OCI-M1 (cell line): ENCODE measurements around the gene PIGS.
"Not testable (repeated sequence)": the region's sequence is repeated elsewhere in the genome, so short reads cannot be mapped to it uniquely, and the experiment has no call there.

Experiments used
- DNase-seq: peaks from one replicate; lab custom pipeline; 2025; lab: John Stamatoyannopoulos, UW

PIGS gene

GRCh38 chr17:28529013-28529400, 42.3 kb downstream of the PIGS start:
- DNase-seq: no peak

GRCh38 chr17:28528327-28529012, 42.9 kb downstream of the PIGS start:
- peak; percentile 37 for DNase-seq

- no peak for DNase-seq
Observed at GRCh38 chr17:28527859-28528258, 43.5 kb downstream of the PIGS start.

GRCh38 chr17:28527181-28527681, 44.1 kb downstream of the PIGS start:
- DNase-seq: peak; percentile 99

- no peak for DNase-seq
Observed at GRCh38 chr17:28526381-28526780, 44.9 kb downstream of the PIGS start.

GRCh38 chr17:28524476-28525424, 46.6 kb downstream of the PIGS start:
- DNase-seq: peak; percentile 32

- no peak for DNase-seq
Observed at GRCh38 chr17:28523876-28524275, 47.4 kb downstream of the PIGS start.

GRCh38 chr17:28523186-28523585, 48.1 kb downstream of the PIGS start:
- DNase-seq: no peak

- not testable (repeated sequence) for DNase-seq
Observed at GRCh38 chr17:28522281-28522680, 49.0 kb downstream of the PIGS start.

- DNase-seq: no peak
Observed at GRCh38 chr17:28521311-28522085, 49.8 kb downstream of the PIGS start.

- no peak for DNase-seq
Observed at GRCh38 chr17:28520687-28521086, 50.6 kb downstream of the PIGS start.

GRCh38 chr17:28519236-28519635, 52.1 kb downstream of the PIGS start:
- no peak for DNase-seq

GRCh38 chr17:28518578-28518977, 52.7 kb downstream of the PIGS start:
- DNase-seq: no peak

GRCh38 chr17:28518132-28518531, 53.2 kb downstream of the PIGS start:
- DNase-seq: peak; percentile 50

- DNase-seq: no peak
Observed at GRCh38 chr17:28515518-28515917, 55.8 kb downstream of the PIGS start.

GRCh38 chr17:28514561-28515002, 56.7 kb downstream of the PIGS start:
- no peak for DNase-seq

- no peak for DNase-seq
Observed at GRCh38 chr17:28513476-28513875, 57.8 kb downstream of the PIGS start.

GRCh38 chr17:28511858-28512461, 59.4 kb downstream of the PIGS start:
- DNase-seq: peak; percentile 75

- DNase-seq: peak; percentile 51
Observed at GRCh38 chr17:28509789-28510188, 61.5 kb downstream of the PIGS start.

GRCh38 chr17:28508211-28508724, 63.1 kb downstream of the PIGS start:
- no peak for DNase-seq

GRCh38 chr17:28507567-28508203, 63.6 kb downstream of the PIGS start:
- DNase-seq: no peak
